ENCODE measurements around the gene LMAN2L. TPM values are rescaled to one million over a fixed set of nuclear protein-coding genes. Genes with fewer than 3 reads are reported as not detected.

Gene LMAN2L
- total and polyA plus RNA-seq, 7 donors: 8.6 to 24.1 (median 12.7) TPM

- no peak overlapping the region for H3K27ac ChIP-seq
- no peaks in the 10 kb centered on the region for H3K27me3 ChIP-seq (ENCODE audit: insufficient read depth in 3 of 3, low read length in 2 of 3)
- no peaks in the 10 kb centered on the region for H3K4me1 ChIP-seq
- no peak overlapping the region for H3K4me3 ChIP-seq
- ATAC-seq (no peak), DNase-seq (no peak)
- intact Hi-C loops (cut with DNase I): no loop called here
- no peaks in the 10 kb centered on the region for H3K9me3 ChIP-seq
- peaks cover 7 to 60% of the 10 kb centered on the region in 2 donors for H3K36me3 ChIP-seq (ENCODE audit: insufficient read depth in 1 of 2, low read depth in 1 of 2)
- no peak for TF ChIP-seq CTCF (IDR thresholded peaks at IDR 0.05)
- WGBS, 3 donors: 90 to 93% (median 92%) methylated on average over 17 of the region's 17 CpGs
These were observed 37.6 kb downstream of the LMAN2L start for GRCh38 chr2:96702098-96702785.

GRCh38 chr2:96701636-96702035 is 38.2 kb downstream of the LMAN2L start:
- DNase-seq (no peak), ATAC-seq (no peak)
- no peaks in the 10 kb centered on the region for H3K9me3 ChIP-seq
- H3K36me3 ChIP-seq (ENCODE audit: insufficient read depth in 1 of 2, low read depth in 1 of 2): peaks cover 6 to 54% of the 10 kb centered on the region in 2 donors
- H3K4me3 ChIP-seq: no peak overlapping the region
- no peak overlapping the region for H3K27ac ChIP-seq
- H3K4me1 ChIP-seq: no peaks in the 10 kb centered on the region
- no peaks in the 10 kb centered on the region for H3K27me3 ChIP-seq (ENCODE audit: insufficient read depth in 3 of 3, low read length in 2 of 3)
- no peak for TF ChIP-seq CTCF (IDR thresholded peaks at IDR 0.05)
- intact Hi-C loops (cut with DNase I): no loop called here
- WGBS, 3 donors: 87 to 91% (median 89%) methylated on average over 6 of the region's 6 CpGs

- Histone ChIP-seq H3K27me3 (ENCODE audit: insufficient read depth in 3 of 3, low read length in 2 of 3) (no peaks in the 10 kb centered on the region), H3K4me1 (no peaks in the 10 kb centered on the region), H3K4me3 (no peak overlapping the region), H3K36me3 (ENCODE audit: insufficient read depth in 1 of 2, low read depth in 1 of 2) (peaks cover 0 to 39% of the 10 kb centered on the region in 2 donors), H3K9me3 (no peaks in the 10 kb centered on the region), H3K27ac (no peak overlapping the region)
- 96% methylated on average over 8 of the region's 8 CpGs for WGBS, 3 donors
- intact Hi-C loops (cut with DNase I): no loop called here
- no peak for TF ChIP-seq CTCF (IDR thresholded peaks at IDR 0.05)
- ATAC-seq (no peak), DNase-seq (no peak)
These were observed 39.8 kb downstream of the LMAN2L start for GRCh38 chr2:96700086-96700485.

GRCh38 chr2:96699621-96700020 is 40.2 kb downstream of the LMAN2L start:
- Histone ChIP-seq H3K9me3 (no peaks in the 10 kb centered on the region), H3K36me3 (ENCODE audit: insufficient read depth in 1 of 2, low read depth in 1 of 2) (peaks cover 0 to 34% of the 10 kb centered on the region in 2 donors), H3K27me3 (ENCODE audit: insufficient read depth in 3 of 3, low read length in 2 of 3) (no peaks in the 10 kb centered on the region), H3K27ac (no peak overlapping the region), H3K4me3 (no peak overlapping the region), H3K4me1 (no peaks in the 10 kb centered on the region)
- no peak for ATAC-seq
- 87 to 90% (median 87%) methylated on average over 9 of the region's 9 CpGs for WGBS, 3 donors
- intact Hi-C loops (cut with DNase I): no loop called here
- no peak for DNase-seq
- TF ChIP-seq CTCF (IDR thresholded peaks at IDR 0.05): no peak

- DNase-seq: no peak
- TF ChIP-seq CTCF (IDR thresholded peaks at IDR 0.05): no peak
- Histone ChIP-seq H3K9me3 (no peaks in the 10 kb centered on the region), H3K27me3 (ENCODE audit: insufficient read depth in 3 of 3, low read length in 2 of 3) (no peaks in the 10 kb centered on the region), H3K4me3 (no peak overlapping the region), H3K4me1 (no peaks in the 10 kb centered on the region), H3K27ac (no peak overlapping the region), H3K36me3 (ENCODE audit: insufficient read depth in 1 of 2, low read depth in 1 of 2) (peaks cover 0 to 28% of the 10 kb centered on the region in 2 donors)
- ATAC-seq: no peak
- intact Hi-C loops (cut with DNase I): no loop called here
- WGBS, 3 donors: 88 to 95% (median 93%) methylated on average over 6 of the region's 6 CpGs
These were observed 40.8 kb downstream of the LMAN2L start for GRCh38 chr2:96699021-96699420.
